ENCODE measurements around the gene STRBP.
"Not testable (repeated sequence)": the region's sequence is repeated elsewhere in the genome, so short reads cannot be mapped to it uniquely, and the experiment has no call there.

The STRBP gene

GRCh38 chr9:123246534-123246933 is 21.9 kb downstream of the STRBP start:
- DNase-seq = no peak

- no peak for DNase-seq
These were observed 28.7 kb downstream of the STRBP start for GRCh38 chr9:123239726-123240125.

GRCh38 chr9:123238365-123238764 is 30.0 kb downstream of the STRBP start:
- DNase-seq = peak; percentile 15 to 59 (median 17)

- DNase-seq = no peak
These were observed 31.2 kb downstream of the STRBP start for GRCh38 chr9:123237220-123237619.

- no peak for DNase-seq
These were observed 32.9 kb downstream of the STRBP start for GRCh38 chr9:123235448-123235847.

GRCh38 chr9:123234853-123235252 is 33.5 kb downstream of the STRBP start:
- no peak for DNase-seq

GRCh38 chr9:123232332-123232731 is 36.1 kb downstream of the STRBP start:
- no peak for DNase-seq

- DNase-seq = no peak
These were observed 37.0 kb downstream of the STRBP start for GRCh38 chr9:123231421-123231820.

GRCh38 chr9:123228967-123229366 is 39.4 kb downstream of the STRBP start:
- no peak for DNase-seq

- DNase-seq = peak in 1 of 3 donors; percentile 5
These were observed 42.4 kb downstream of the STRBP start for GRCh38 chr9:123225995-123226394.

- DNase-seq = peak; percentile 79 to 90 (median 83)
These were observed 43.0 kb downstream of the STRBP start for GRCh38 chr9:123225374-123225813.

- DNase-seq = peak in 2 of 3 donors; percentile 24 to 29
These were observed 48.3 kb downstream of the STRBP start for GRCh38 chr9:123220127-123220526.

- peak in 1 of 3 donors; percentile 16 for DNase-seq
These were observed 49.6 kb downstream of the STRBP start for GRCh38 chr9:123218831-123219230.

- no peak for DNase-seq
These were observed 51.2 kb downstream of the STRBP start for GRCh38 chr9:123217128-123217654.

- DNase-seq = no peak
These were observed 52.1 kb downstream of the STRBP start for GRCh38 chr9:123216251-123216797.

GRCh38 chr9:123211081-123211480 is 57.3 kb downstream of the STRBP start:
- DNase-seq = no peak

- no peak for DNase-seq
These were observed 59.7 kb downstream of the STRBP start for GRCh38 chr9:123208626-123209174.

GRCh38 chr9:123206065-123206464 is 62.3 kb downstream of the STRBP start:
- no peak for DNase-seq

- no peak for DNase-seq
These were observed 67.3 kb downstream of the STRBP start for GRCh38 chr9:123201083-123201482.

GRCh38 chr9:123200469-123200868 is 67.9 kb downstream of the STRBP start:
- not testable (repeated sequence) for DNase-seq

- DNase-seq = no peak
These were observed 72.3 kb downstream of the STRBP start for GRCh38 chr9:123196124-123196523.

- DNase-seq = no peak
These were observed 74.4 kb downstream of the STRBP start for GRCh38 chr9:123194023-123194422.

GRCh38 chr9:123191680-123192079 is 76.7 kb downstream of the STRBP start:
- no peak for DNase-seq

GRCh38 chr9:123191260-123191659 is 77.1 kb downstream of the STRBP start:
- no peak for DNase-seq

GRCh38 chr9:123187131-123187530 is 81.3 kb downstream of the STRBP start:
- no peak for DNase-seq

Data from suppressor macrophage treated with lipopolysaccharide for 1 hour (primary cell).